Activated B cell treated with CpG ODN at 0.5 μM for 24 hours (primary cell): ENCODE data around the gene NUP50. TPM values are rescaled to one million over a fixed set of nuclear protein-coding genes. Genes with fewer than 3 reads are reported as not detected.

Experiments used
- ATAC-seq: fragments of 200-7000 bp; cut with Tn5 transposase; one replicate; pipeline ENCODE4 v1.10.0; 2021; ENCODE audit warnings: low read depth, mild to moderate bottlenecking, moderate library complexity
- CTCF ChIA-PET: fragments of 350-600 bp; sonication (Branson Sonifier 250); formaldehyde crosslinking; loops from one replicate; lab custom pipeline; 2021; ENCODE audit warnings: antibody characterized with exemption; lab: Charles Lee
- POLR2A ChIA-PET: fragments of 350-600 bp; sonication (Branson Sonifier 250); formaldehyde crosslinking; loops from one replicate; lab custom pipeline; 2021; ENCODE audit warnings: antibody characterized with exemption; lab: Charles Lee
- DNase-seq: peaks from one replicate; pipeline ENCODE4 v3.0.0; 2022
- H3K27ac Mint-ChIP-seq: one replicate; pipeline ENCODE4 v1.8.0; 2020; ENCODE audit warnings: mixed read lengths
- H3K27me3 Mint-ChIP-seq: one replicate; pipeline ENCODE4 v1.8.0; 2021; ENCODE audit warnings: mixed read lengths
- H3K36me3 Mint-ChIP-seq: one replicate; pipeline ENCODE4 v1.8.0; 2021; ENCODE audit warnings: low read depth, mixed read lengths
- H3K4me1 Mint-ChIP-seq: one replicate; pipeline ENCODE4 v1.8.0; 2021; ENCODE audit warnings: mixed read lengths
- H3K4me3 Mint-ChIP-seq: one replicate; pipeline ENCODE4 v1.8.0; 2020; ENCODE audit warnings: mild to moderate bottlenecking, mixed read lengths
- H3K9me3 Mint-ChIP-seq: one replicate; pipeline ENCODE4 v1.8.0; 2020; ENCODE audit warnings: mixed read lengths
- CTCF ChIP-seq: fragments of 200-600 bp; IDR thresholded peaks from one replicate; pipeline ENCODE4 v1.8.0; 2022; ENCODE audit warnings: antibody characterized with exemption, mild to moderate bottlenecking
- intact Hi-C: fragments of 100-400 bp; cut with micrococcal nuclease; formaldehyde crosslinking; loops from one replicate; pipeline ENCODE4 v1.15.1; 2024
- total RNA-seq: library from RNA; stranded (reverse); gene quantifications from 2 replicates; pipeline ENCODE4 v1.2.3, GENCODE V29; 2022

The NUP50 gene
- total RNA-seq, 1 donor from 2014 or later, result 112 TPM

GRCh38 chr22:45197606-45198462, 34.1 kb downstream of the NUP50 start:
- ATAC-seq (no peak), DNase-seq (no peak)
- CTCF ChIA-PET, result no interaction called here
- intact Hi-C loops, result no loop called here
- no peaks in the 10 kb centered on the region for H3K27me3 Mint-ChIP-seq
- TF ChIP-seq CTCF, result no peak
- POLR2A ChIA-PET, result no interaction called here
- no peak overlapping the region for H3K4me3 Mint-ChIP-seq
- no peaks in the 10 kb centered on the region for H3K9me3 Mint-ChIP-seq
- H3K36me3 Mint-ChIP-seq, result peaks cover 67% of the 10 kb centered on the region
- no peak overlapping the region for H3K27ac Mint-ChIP-seq
- H3K4me1 Mint-ChIP-seq, result no peaks in the 10 kb centered on the region

- H3K36me3 Mint-ChIP-seq, result peaks cover 68% of the 10 kb centered on the region
- no peaks in the 10 kb centered on the region for H3K27me3 Mint-ChIP-seq
- ChIA-PET CTCF (no interaction called here), POLR2A (no interaction called here)
- no peak for DNase-seq
- H3K27ac Mint-ChIP-seq, result no peak overlapping the region
- intact Hi-C loops, result no loop called here
- no peak for ATAC-seq
- no peak overlapping the region for H3K4me3 Mint-ChIP-seq
- H3K4me1 Mint-ChIP-seq, result no peaks in the 10 kb centered on the region
- H3K9me3 Mint-ChIP-seq, result no peaks in the 10 kb centered on the region
- TF ChIP-seq CTCF, result no peak
Observed at GRCh38 chr22:45198463-45198795, 34.7 kb downstream of the NUP50 start.

- no peaks in the 10 kb centered on the region for H3K4me1 Mint-ChIP-seq
- intact Hi-C loops, result no loop called here
- no peak for DNase-seq
- ChIA-PET CTCF (no interaction called here), POLR2A (no interaction called here)
- H3K4me3 Mint-ChIP-seq, result no peak overlapping the region
- no peaks in the 10 kb centered on the region for H3K27me3 Mint-ChIP-seq
- ATAC-seq, result no peak
- H3K27ac Mint-ChIP-seq, result no peak overlapping the region
- peaks cover 76% of the 10 kb centered on the region for H3K36me3 Mint-ChIP-seq
- no peaks in the 10 kb centered on the region for H3K9me3 Mint-ChIP-seq
- TF ChIP-seq CTCF, result no peak
Observed at GRCh38 chr22:45199723-45200122, 36.0 kb downstream of the NUP50 start.

GRCh38 chr22:45200230-45200629, 36.5 kb downstream of the NUP50 start:
- CTCF ChIA-PET, result no interaction called here
- no peak for ATAC-seq

More at GRCh38 chr22:45200230-45200629, 36.5 kb downstream of the NUP50 start:
- POLR2A ChIA-PET, result interaction anchor here (0.6 kb wide), 1 partner anchor 1348 kb away, joined by 3 read pairs; no protein-coding TSS in a partner anchor
- TF ChIP-seq CTCF, result no peak
- no peaks in the 10 kb centered on the region for H3K27me3 Mint-ChIP-seq
- no peaks in the 10 kb centered on the region for H3K9me3 Mint-ChIP-seq
- DNase-seq, result no peak
- no peak overlapping the region for H3K4me3 Mint-ChIP-seq
- no peaks in the 10 kb centered on the region for H3K4me1 Mint-ChIP-seq
- no peak overlapping the region for H3K27ac Mint-ChIP-seq
- intact Hi-C loops, result no loop called here
- H3K36me3 Mint-ChIP-seq, result peaks cover 79% of the 10 kb centered on the region
